Suprapubic skin (tissue), 4 donors: ENCODE results near the gene ADAMTS13. TPM values are rescaled to one million over a fixed set of nuclear protein-coding genes. Genes with fewer than 3 reads are reported as not detected.

Source experiments
- DNase-seq, 2 donors: peaks; one replicate each; pipeline ENCODE4 v3.0.0-alpha.2; 2019; ENCODE audit warnings: low spot score in 2 of 2
- H3K27ac ChIP-seq: fragments of 200-600 bp; sonication (generic); one replicate; pipeline ENCODE4 v1.5.1; 2019
- H3K27me3 ChIP-seq: fragments of 200-600 bp; sonication (generic); one replicate; pipeline ENCODE4 v1.5.1; 2019
- H3K36me3 ChIP-seq: fragments of 200-600 bp; sonication (generic); one replicate; pipeline ENCODE4 v1.5.1; 2019
- H3K4me1 ChIP-seq: fragments of 200-600 bp; sonication (generic); one replicate; pipeline ENCODE4 v1.5.1; 2019
- H3K4me3 ChIP-seq: fragments of 200-600 bp; sonication (generic); one replicate; pipeline ENCODE4 v1.5.1; 2019; ENCODE audit warnings: mild to moderate bottlenecking
- H3K9me3 ChIP-seq: fragments of 200-600 bp; sonication (generic); one replicate; pipeline ENCODE4 v1.5.1; 2019
- CTCF ChIP-seq, 2 donors: fragments of 200-600 bp in 1 of 2; fragments of 450-650 bp in 1 of 2; sonication (generic) in 1 of 2; IDR thresholded peaks; one replicate each; pipeline ENCODE4 v1.5.1; 2016 to 2019; ENCODE audit warnings: antibody characterized with exemption in 2 of 2, mild to moderate bottlenecking in 1 of 2, moderate library complexity in 1 of 2
- EP300 ChIP-seq: sonication (generic); formaldehyde crosslinking; IDR thresholded peaks from one replicate; pipeline ENCODE4 v1.6.1; 2017; ENCODE audit warnings: antibody characterized with exemption
- POLR2A ChIP-seq, 2 donors: fragments of 450-650 bp; IDR thresholded peaks; one replicate each; pipeline ENCODE4 v1.6.1; 2017; ENCODE audit warnings: antibody characterized with exemption in 2 of 2, mild to moderate bottlenecking in 2 of 2, moderate library complexity in 2 of 2
- POLR2AphosphoS5 ChIP-seq, 3 donors: sonication (generic); formaldehyde crosslinking; IDR thresholded peaks; one replicate each; pipeline ENCODE4 v1.6.1; 2017; ENCODE audit warnings: antibody characterized with exemption in 3 of 3
- WGBS: methylation state at CpG from one replicate; pipeline ENCODE4 v1.1.5; 2018; 5-methylcytosine and 5-hydroxymethylcytosine counted together
- total RNA-seq, 4 donors: library from RNA; depleted of rRNA; stranded (reverse); fragments of >200 nt; gene quantifications; one replicate each; pipeline ENCODE4 v1.1.0, GENCODE V29; 2016

Gene ADAMTS13
- total RNA-seq, 4 donors from 2014 or later = 1.2 to 3.3 (median 1.6) TPM

DNA sequence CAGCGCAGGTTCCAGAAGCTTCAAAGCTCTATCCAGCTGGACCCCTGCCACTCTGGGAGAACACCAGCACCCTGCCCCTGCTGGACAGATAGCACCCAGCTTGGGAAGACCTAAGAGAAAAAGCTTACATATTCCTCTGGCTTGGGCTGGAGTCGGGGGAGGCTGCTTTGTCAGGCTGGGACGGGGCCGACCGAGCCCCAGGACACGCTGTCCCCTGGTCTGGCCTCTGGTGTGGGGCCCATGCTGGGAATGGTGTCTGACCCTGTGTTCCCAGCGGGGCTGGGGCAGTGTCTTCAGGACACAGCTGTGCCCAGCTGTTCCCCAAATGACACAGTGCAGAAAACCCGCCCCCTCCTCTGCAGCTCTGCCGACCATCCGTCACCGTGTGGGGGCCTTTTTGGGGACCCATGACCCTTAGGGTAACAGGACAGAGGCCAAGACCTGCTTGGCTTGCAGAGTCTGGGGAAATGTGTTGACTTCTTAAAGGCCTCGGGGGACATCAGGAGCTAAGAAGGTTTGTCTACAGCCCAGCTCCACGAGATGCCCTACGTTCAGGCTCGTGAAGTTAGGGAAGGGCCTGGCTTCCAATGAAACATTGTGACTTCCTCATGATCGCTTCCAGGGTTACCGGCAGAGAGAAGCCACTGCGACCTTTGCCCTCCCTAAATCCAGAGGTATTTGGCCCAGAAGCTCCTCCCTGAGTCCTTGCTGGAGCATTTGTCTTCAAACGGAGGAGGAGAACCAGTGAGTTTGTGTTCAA is 77.1 kb downstream of the ADAMTS13 start:
- no peak overlapping the region for H3K4me3 ChIP-seq
- H3K9me3 ChIP-seq = peaks cover 6% of the 10 kb centered on the region
- H3K4me1 ChIP-seq = no peaks in the 10 kb centered on the region
- H3K27me3 ChIP-seq = peaks cover 33% of the 10 kb centered on the region
- no peak for TF ChIP-seq POLR2AphosphoS5 (IDR thresholded peaks at IDR 0.05)
- TF ChIP-seq POLR2A (IDR thresholded peaks at IDR 0.05) = no peak
- no peak for TF ChIP-seq CTCF (IDR thresholded peaks at IDR 0.05)
- TF ChIP-seq EP300 = no peak
- no peak for DNase-seq
- 48% methylated on average over 5 of the region's 19 CpGs for WGBS
- no peaks in the 10 kb centered on the region for H3K36me3 ChIP-seq
- no peak overlapping the region for H3K27ac ChIP-seq

DNA sequence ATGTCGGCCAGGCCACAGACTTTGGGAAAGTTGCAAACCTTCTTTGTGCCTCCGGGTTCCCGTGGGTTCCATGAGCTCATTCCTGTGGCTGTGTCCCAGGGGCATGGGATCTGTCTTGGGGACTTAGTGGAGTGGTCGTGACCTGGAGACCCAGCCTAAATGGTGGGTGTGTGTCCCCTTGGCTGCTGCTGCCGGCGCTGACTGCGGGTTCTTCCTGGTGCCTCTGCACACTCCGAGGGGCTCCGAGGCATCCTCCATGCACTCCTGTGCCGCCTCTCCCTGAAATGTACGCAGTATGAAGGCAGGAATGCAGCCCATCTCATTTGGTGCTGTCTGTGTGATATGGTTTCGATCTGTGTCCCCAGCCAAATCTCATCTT is 77.7 kb downstream of the ADAMTS13 start:
- no peaks in the 10 kb centered on the region for H3K36me3 ChIP-seq
- H3K4me3 ChIP-seq = no peak overlapping the region
- TF ChIP-seq CTCF (IDR thresholded peaks at IDR 0.05) = no peak
- no peak for TF ChIP-seq EP300
- no peak for TF ChIP-seq POLR2A (IDR thresholded peaks at IDR 0.05)
- 88% methylated on average over 10 of the region's 12 CpGs for WGBS
- peaks cover 33% of the 10 kb centered on the region for H3K27me3 ChIP-seq
- no peak for DNase-seq
- no peaks in the 10 kb centered on the region for H3K4me1 ChIP-seq
- H3K9me3 ChIP-seq = peaks cover 6% of the 10 kb centered on the region
- H3K27ac ChIP-seq = no peak overlapping the region

GRCh38 chr9:133502112-133502511 is 79.9 kb downstream of the ADAMTS13 start:
- peaks cover 9% of the 10 kb centered on the region for H3K4me1 ChIP-seq
- TF ChIP-seq POLR2AphosphoS5 (IDR thresholded peaks at IDR 0.05) = no peak
- no peak for TF ChIP-seq POLR2A (IDR thresholded peaks at IDR 0.05)
- no peak for TF ChIP-seq CTCF (IDR thresholded peaks at IDR 0.05)
- TF ChIP-seq EP300 = no peak
- 100% methylated on average over 1 of the region's 1 CpG for WGBS
- no peak for DNase-seq
- peaks cover 20% of the 10 kb centered on the region for H3K27me3 ChIP-seq
- no peak overlapping the region for H3K27ac ChIP-seq
- H3K4me3 ChIP-seq = no peak overlapping the region
- H3K9me3 ChIP-seq = peaks cover 6% of the 10 kb centered on the region
- H3K36me3 ChIP-seq = no peaks in the 10 kb centered on the region

DNA sequence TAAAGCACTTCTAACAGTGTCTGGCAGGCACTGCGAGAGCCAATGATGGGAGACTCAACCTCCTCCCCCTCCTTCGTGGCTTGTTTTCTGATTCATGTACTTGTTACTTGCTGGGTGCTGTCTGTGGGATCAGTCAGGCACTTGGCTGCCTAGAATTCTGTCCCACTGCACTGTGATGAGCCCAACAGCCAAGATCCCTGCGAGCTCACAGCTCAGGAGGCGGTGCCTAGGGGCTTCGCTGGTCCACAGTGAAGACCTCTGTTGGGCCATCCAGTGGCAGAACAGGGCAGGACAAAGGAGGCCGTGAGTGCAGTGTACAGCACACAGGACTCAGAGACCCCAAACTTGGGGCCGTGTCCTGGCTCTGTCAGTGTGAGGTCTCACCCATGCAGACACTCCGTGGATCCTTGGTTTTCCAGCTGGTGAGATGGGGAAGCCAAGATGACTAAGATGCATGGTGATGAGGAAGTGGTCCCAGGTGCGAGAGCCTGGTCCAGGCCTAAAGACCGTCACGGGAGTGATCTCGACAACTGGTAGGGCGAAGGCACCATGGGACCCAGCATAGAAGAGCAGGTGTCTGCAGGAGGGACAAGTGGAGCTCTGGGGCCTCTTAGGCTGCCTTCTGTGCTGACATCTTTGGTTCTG is 83.1 kb downstream of the ADAMTS13 start:
- WGBS = 85% methylated on average over 13 of the region's 13 CpGs
- peak overlapping the region; percentile 43 for H3K27ac ChIP-seq
- H3K4me1 ChIP-seq = peaks cover 23% of the 10 kb centered on the region
- H3K9me3 ChIP-seq = peaks cover 6% of the 10 kb centered on the region
- H3K36me3 ChIP-seq = no peaks in the 10 kb centered on the region
- peaks cover 10% of the 10 kb centered on the region for H3K27me3 ChIP-seq
- no peak overlapping the region for H3K4me3 ChIP-seq
- TF ChIP-seq CTCF (IDR thresholded peaks at IDR 0.05) = no peak
- no peak for TF ChIP-seq EP300
- no peak for TF ChIP-seq POLR2A (IDR thresholded peaks at IDR 0.05)
- no peak for TF ChIP-seq POLR2AphosphoS5 (IDR thresholded peaks at IDR 0.05)
- DNase-seq = no peak

- Histone ChIP-seq H3K27me3 (peaks cover 10% of the 10 kb centered on the region), H3K4me1 (peaks cover 23% of the 10 kb centered on the region), H3K36me3 (no peaks in the 10 kb centered on the region), H3K27ac (peak overlapping the region; percentile 43), H3K4me3 (no peak overlapping the region), H3K9me3 (peaks cover 6% of the 10 kb centered on the region)
- no peak for DNase-seq
- TF ChIP-seq POLR2A (IDR thresholded peaks at IDR 0.05) = no peak
- TF ChIP-seq CTCF (IDR thresholded peaks at IDR 0.05) = no peak
- no peak for TF ChIP-seq EP300
- TF ChIP-seq POLR2AphosphoS5 (IDR thresholded peaks at IDR 0.05) = no peak
- 16% methylated on average over 8 of the region's 23 CpGs for WGBS
These were observed 83.9 kb downstream of the ADAMTS13 start for GRCh38 chr9:133505901-133506652.
